ENCODE results near the gene ACBD5.
"Not testable (repeated sequence)": the region's sequence is repeated elsewhere in the genome, so short reads cannot be mapped to it uniquely, and the experiment has no call there.

ACBD5 gene

GRCh38 chr10:27240212-27241009, at the start of gene ACBD5:
Gene ACBD5 (minus strand): TSS chr10:27240797. CDS start chr10:27240688, 109 bp downstream.
- Histone ChIP-seq H3K27ac (ENCODE audit: low read length) (no peak within 1 kb of the TSS), H3K4me1 (ENCODE audit: control insufficient read depth, low read depth, low read length) (peaks cover 11% of the 10 kb centered on the region), H3K27me3 (ENCODE audit: control insufficient read depth, insufficient read depth, low read length) (no peaks in the 10 kb centered on the region), H3K9me3 (ENCODE audit: control insufficient read depth, low read depth, low read length) (no peaks in the 10 kb centered on the region), H3K36me3 (ENCODE audit: control insufficient read depth, low read depth, low read length) (no peaks in the 10 kb centered on the region), H3K4me3 (ENCODE audit: low read length) (peak within 1 kb of the TSS; percentile 91), H3K9ac (ENCODE audit: low read length) (peak within 1 kb of the TSS; percentile 79)

- H3K4me1 ChIP-seq (ENCODE audit: control insufficient read depth, low read depth, low read length) = no peaks in the 10 kb centered on the region
- no peaks in the 10 kb centered on the region for H3K27me3 ChIP-seq (ENCODE audit: control insufficient read depth, insufficient read depth, low read length)
- H3K4me3 ChIP-seq (ENCODE audit: low read length) = no peak overlapping the region
- no peaks in the 10 kb centered on the region for H3K9me3 ChIP-seq (ENCODE audit: control insufficient read depth, low read depth, low read length)
- no peak overlapping the region for H3K27ac ChIP-seq (ENCODE audit: low read length)
- no peaks in the 10 kb centered on the region for H3K36me3 ChIP-seq (ENCODE audit: control insufficient read depth, low read depth, low read length)
- H3K9ac ChIP-seq (ENCODE audit: low read length) = no peak overlapping the region
Observed at GRCh38 chr10:27285093-27285492, 44.5 kb upstream of the ACBD5 start.

- Histone ChIP-seq H3K27ac (ENCODE audit: low read length) (no peak overlapping the region), H3K9ac (ENCODE audit: low read length) (no peak overlapping the region), H3K9me3 (ENCODE audit: control insufficient read depth, low read depth, low read length) (no peaks in the 10 kb centered on the region), H3K4me1 (ENCODE audit: control insufficient read depth, low read depth, low read length) (no peaks in the 10 kb centered on the region), H3K36me3 (ENCODE audit: control insufficient read depth, low read depth, low read length) (no peaks in the 10 kb centered on the region), H3K4me3 (ENCODE audit: low read length) (no peak overlapping the region), H3K27me3 (ENCODE audit: control insufficient read depth, insufficient read depth, low read length) (no peaks in the 10 kb centered on the region)
Observed at GRCh38 chr10:27276581-27276980, 36.0 kb upstream of the ACBD5 start.

- H3K27ac ChIP-seq (ENCODE audit: low read length); H3K9ac ChIP-seq (ENCODE audit: low read length); H3K4me1 ChIP-seq (ENCODE audit: control insufficient read depth, low read depth, low read length); H3K9me3 ChIP-seq (ENCODE audit: control insufficient read depth, low read depth, low read length); H3K36me3 ChIP-seq (ENCODE audit: control insufficient read depth, low read depth, low read length); H3K27me3 ChIP-seq (ENCODE audit: control insufficient read depth, insufficient read depth, low read length); H3K4me3 ChIP-seq (ENCODE audit: low read length): not testable (repeated sequence)
Observed at GRCh38 chr10:27266025-27266424, 25.4 kb upstream of the ACBD5 start.

- not testable (repeated sequence) for H3K9me3 ChIP-seq (ENCODE audit: control insufficient read depth, low read depth, low read length); H3K9ac ChIP-seq (ENCODE audit: low read length)
Observed at GRCh38 chr10:27262788-27263187, 22.2 kb upstream of the ACBD5 start.

GRCh38 chr10:27258838-27259812, 18.5 kb upstream of the ACBD5 start:
- Histone ChIP-seq H3K27me3 (ENCODE audit: control insufficient read depth, insufficient read depth, low read length) (peaks cover 45% of the 10 kb centered on the region), H3K36me3 (ENCODE audit: control insufficient read depth, low read depth, low read length) (no peaks in the 10 kb centered on the region), H3K4me3 (ENCODE audit: low read length) (peak overlapping the region; percentile 83), H3K27ac (ENCODE audit: low read length) (no peak overlapping the region), H3K4me1 (ENCODE audit: control insufficient read depth, low read depth, low read length) (no peaks in the 10 kb centered on the region), H3K9me3 (ENCODE audit: control insufficient read depth, low read depth, low read length) (no peaks in the 10 kb centered on the region), H3K9ac (ENCODE audit: low read length) (peak overlapping the region; percentile 19)

More at GRCh38 chr10:27262788-27263187, 22.2 kb upstream of the ACBD5 start:
- not testable (repeated sequence) for H3K27ac ChIP-seq (ENCODE audit: low read length); H3K4me1 ChIP-seq (ENCODE audit: control insufficient read depth, low read depth, low read length); H3K4me3 ChIP-seq (ENCODE audit: low read length); H3K36me3 ChIP-seq (ENCODE audit: control insufficient read depth, low read depth, low read length)
- peaks cover 37% of the 10 kb centered on the region for H3K27me3 ChIP-seq (ENCODE audit: control insufficient read depth, insufficient read depth, low read length)

GRCh38 chr10:27258492-27258837, 17.9 kb upstream of the ACBD5 start:
- no peak overlapping the region for H3K27ac ChIP-seq (ENCODE audit: low read length)
- H3K9ac ChIP-seq (ENCODE audit: low read length) = peak overlapping the region; percentile 19
- H3K27me3 ChIP-seq (ENCODE audit: control insufficient read depth, insufficient read depth, low read length) = peaks cover 45% of the 10 kb centered on the region
- H3K9me3 ChIP-seq (ENCODE audit: control insufficient read depth, low read depth, low read length) = no peaks in the 10 kb centered on the region
- no peaks in the 10 kb centered on the region for H3K4me1 ChIP-seq (ENCODE audit: control insufficient read depth, low read depth, low read length)
- H3K36me3 ChIP-seq (ENCODE audit: control insufficient read depth, low read depth, low read length) = no peaks in the 10 kb centered on the region
- peak overlapping the region; percentile 83 for H3K4me3 ChIP-seq (ENCODE audit: low read length)

- peaks cover 45% of the 10 kb centered on the region for H3K27me3 ChIP-seq (ENCODE audit: control insufficient read depth, insufficient read depth, low read length)
- H3K36me3 ChIP-seq (ENCODE audit: control insufficient read depth, low read depth, low read length) = no peaks in the 10 kb centered on the region
- H3K9ac ChIP-seq (ENCODE audit: low read length) = no peak overlapping the region
- H3K4me1 ChIP-seq (ENCODE audit: control insufficient read depth, low read depth, low read length) = no peaks in the 10 kb centered on the region
- no peak overlapping the region for H3K27ac ChIP-seq (ENCODE audit: low read length)
- H3K4me3 ChIP-seq (ENCODE audit: low read length) = no peak overlapping the region
- no peaks in the 10 kb centered on the region for H3K9me3 ChIP-seq (ENCODE audit: control insufficient read depth, low read depth, low read length)
Observed at GRCh38 chr10:27256299-27257189, 15.9 kb upstream of the ACBD5 start.

GRCh38 chr10:27253576-27253975, 13.0 kb upstream of the ACBD5 start:
- no peaks in the 10 kb centered on the region for H3K9me3 ChIP-seq (ENCODE audit: control insufficient read depth, low read depth, low read length)
- H3K9ac ChIP-seq (ENCODE audit: low read length) = no peak overlapping the region
- no peak overlapping the region for H3K4me3 ChIP-seq (ENCODE audit: low read length)

GRCh38 chr10:27252267-27253000, 11.8 kb upstream of the ACBD5 start:
- peaks cover 5% of the 10 kb centered on the region for H3K27me3 ChIP-seq (ENCODE audit: control insufficient read depth, insufficient read depth, low read length)
- H3K9ac ChIP-seq (ENCODE audit: low read length) = no peak overlapping the region
- H3K4me1 ChIP-seq (ENCODE audit: control insufficient read depth, low read depth, low read length) = no peaks in the 10 kb centered on the region
- no peaks in the 10 kb centered on the region for H3K9me3 ChIP-seq (ENCODE audit: control insufficient read depth, low read depth, low read length)
- no peaks in the 10 kb centered on the region for H3K36me3 ChIP-seq (ENCODE audit: control insufficient read depth, low read depth, low read length)
- no peak overlapping the region for H3K4me3 ChIP-seq (ENCODE audit: low read length)
- H3K27ac ChIP-seq (ENCODE audit: low read length) = no peak overlapping the region

More at GRCh38 chr10:27253576-27253975, 13.0 kb upstream of the ACBD5 start:
- H3K4me1 ChIP-seq (ENCODE audit: control insufficient read depth, low read depth, low read length) = no peaks in the 10 kb centered on the region
- no peak overlapping the region for H3K27ac ChIP-seq (ENCODE audit: low read length)
- peaks cover 16% of the 10 kb centered on the region for H3K27me3 ChIP-seq (ENCODE audit: control insufficient read depth, insufficient read depth, low read length)
- no peaks in the 10 kb centered on the region for H3K36me3 ChIP-seq (ENCODE audit: control insufficient read depth, low read depth, low read length)
